Tibial nerve (tissue), 4 donors: ENCODE measurements around the gene MAP3K4. TPM values are rescaled to one million over a fixed set of nuclear protein-coding genes. Genes with fewer than 3 reads are reported as not detected.

ENCODE experiments used
- DNase-seq, 2 donors: peaks; one replicate each; pipeline ENCODE4 v3.0.0-alpha.2; 2019; ENCODE audit warnings: low spot score in 2 of 2
- H3K27ac ChIP-seq, 4 donors: fragments of 200-600 bp; sonication (generic) in 3 of 4; one replicate each; pipeline ENCODE4 v1.5.1; 2017 to 2019; ENCODE audit warnings: mild to moderate bottlenecking in 1 of 4
- H3K27me3 ChIP-seq, 2 donors: fragments of 200-600 bp; sonication (generic) in 1 of 2; one replicate each; pipeline versions ENCODE4 v1.5.1 to v1.6.0; 2017 to 2019
- H3K36me3 ChIP-seq, 3 donors: fragments of 200-600 bp; sonication (generic); one replicate each; pipeline ENCODE4 v1.5.1; 2018 to 2019
- H3K4me1 ChIP-seq, 4 donors: fragments of 200-600 bp; sonication (generic) in 3 of 4; one replicate each; pipeline ENCODE4 v1.5.1; 2017 to 2019
- H3K4me3 ChIP-seq, 4 donors: fragments of 200-600 bp; sonication (generic) in 3 of 4; one replicate each; pipeline ENCODE4 v1.5.1; 2017 to 2019; ENCODE audit warnings: mild to moderate bottlenecking in 1 of 4, moderate library complexity in 1 of 4
- H3K9me3 ChIP-seq, 4 donors: fragments of 200-600 bp; sonication (generic) in 3 of 4; one replicate each; pipeline ENCODE4 v1.5.1; 2017 to 2019
- EP300 ChIP-seq, 2 donors: sonication (generic); formaldehyde crosslinking; IDR thresholded peaks; one replicate each; pipeline ENCODE4 v1.6.1; 2017; ENCODE audit warnings: antibody characterized with exemption in 2 of 2, mild to moderate bottlenecking in 1 of 2
- POLR2A ChIP-seq, 2 donors: fragments of 450-650 bp; IDR thresholded peaks; one replicate each; pipeline ENCODE4 v1.6.1; 2017; ENCODE audit warnings: antibody characterized with exemption in 2 of 2, mild to moderate bottlenecking in 2 of 2, moderate library complexity in 2 of 2
- WGBS, 2 donors: methylation state at CpG; one replicate each; pipeline ENCODE4 v1.1.5; 2018; 5-methylcytosine and 5-hydroxymethylcytosine counted together
- total RNA-seq, 4 donors: library from RNA; depleted of rRNA; stranded (reverse); fragments of >200 nt; gene quantifications; one replicate each; pipeline ENCODE4 v1.1.0, GENCODE V29; 2016
- TF ChIP-seq, protein P1 (sequence below), 5 experiments: fragments of 200-600 bp in 3 of 5; fragments of 450-650 bp in 2 of 5; sonication (generic) in 3 of 5; IDR thresholded peaks; one replicate each; pipeline ENCODE4 v1.5.1; 2016 to 2019; ENCODE audit warnings: antibody characterized with exemption in 5 of 5, mild to moderate bottlenecking in 3 of 5, moderate library complexity in 2 of 5

Gene MAP3K4
- total RNA-seq, 4 donors from 2014 or later, result 42.9 to 63.0 (median 56.0) TPM

DNA sequence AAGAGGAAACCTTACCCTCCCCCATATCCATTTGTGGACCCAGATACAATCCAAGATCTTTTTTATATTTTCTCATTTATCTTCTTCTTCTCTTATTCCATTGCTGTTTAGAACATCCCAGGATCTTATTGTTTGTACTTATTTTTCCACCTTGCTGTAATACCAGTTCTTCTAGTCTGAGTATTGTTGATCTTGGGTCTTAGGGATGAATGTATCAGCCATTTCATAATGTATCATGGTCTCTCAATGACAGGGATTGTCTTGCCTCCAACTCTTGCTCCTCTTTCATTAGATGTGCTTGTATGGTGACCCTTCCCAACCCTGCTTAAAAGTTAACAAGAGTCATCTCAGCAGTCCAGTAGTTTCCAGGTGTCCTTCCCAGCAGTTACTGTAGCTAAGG, 63.3 kb downstream of the MAP3K4 start:
- H3K27ac ChIP-seq, result no peak overlapping the region
- H3K4me1 ChIP-seq, result no peaks in the 10 kb centered on the region
- no peaks in the 10 kb centered on the region for H3K27me3 ChIP-seq
- no peak overlapping the region for H3K4me3 ChIP-seq
- TF ChIP-seq, protein P1, sequence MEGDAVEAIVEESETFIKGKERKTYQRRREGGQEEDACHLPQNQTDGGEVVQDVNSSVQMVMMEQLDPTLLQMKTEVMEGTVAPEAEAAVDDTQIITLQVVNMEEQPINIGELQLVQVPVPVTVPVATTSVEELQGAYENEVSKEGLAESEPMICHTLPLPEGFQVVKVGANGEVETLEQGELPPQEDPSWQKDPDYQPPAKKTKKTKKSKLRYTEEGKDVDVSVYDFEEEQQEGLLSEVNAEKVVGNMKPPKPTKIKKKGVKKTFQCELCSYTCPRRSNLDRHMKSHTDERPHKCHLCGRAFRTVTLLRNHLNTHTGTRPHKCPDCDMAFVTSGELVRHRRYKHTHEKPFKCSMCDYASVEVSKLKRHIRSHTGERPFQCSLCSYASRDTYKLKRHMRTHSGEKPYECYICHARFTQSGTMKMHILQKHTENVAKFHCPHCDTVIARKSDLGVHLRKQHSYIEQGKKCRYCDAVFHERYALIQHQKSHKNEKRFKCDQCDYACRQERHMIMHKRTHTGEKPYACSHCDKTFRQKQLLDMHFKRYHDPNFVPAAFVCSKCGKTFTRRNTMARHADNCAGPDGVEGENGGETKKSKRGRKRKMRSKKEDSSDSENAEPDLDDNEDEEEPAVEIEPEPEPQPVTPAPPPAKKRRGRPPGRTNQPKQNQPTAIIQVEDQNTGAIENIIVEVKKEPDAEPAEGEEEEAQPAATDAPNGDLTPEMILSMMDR (IDR thresholded peaks at IDR 0.05), result no peak
- no peak for TF ChIP-seq POLR2A (IDR thresholded peaks at IDR 0.05)
- no peak for TF ChIP-seq EP300 (IDR thresholded peaks at IDR 0.05)
- H3K36me3 ChIP-seq, result peaks cover 0 to 38% (median 0%) of the 10 kb centered on the region in 3 donors
- no peak for DNase-seq
- H3K9me3 ChIP-seq, result no peaks in the 10 kb centered on the region

DNA sequence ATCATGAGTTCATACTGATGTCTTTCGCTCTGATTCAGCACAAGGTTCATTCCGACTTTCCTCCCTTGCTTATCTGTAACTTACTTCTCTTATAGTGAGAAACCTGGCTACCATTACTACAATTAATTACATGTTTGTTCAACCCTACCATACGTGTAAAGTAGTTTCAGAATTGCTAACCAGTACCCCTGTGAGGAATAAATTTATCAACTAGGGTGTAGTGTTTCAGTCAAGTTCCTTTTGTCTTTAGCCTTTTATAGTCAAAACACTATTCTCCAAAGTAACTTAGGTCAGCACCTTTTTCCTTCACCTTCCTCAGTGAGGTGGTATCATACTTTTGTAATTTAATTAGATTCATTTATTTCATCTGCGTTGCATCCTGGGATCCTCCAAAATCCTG, 64.9 kb downstream of the MAP3K4 start:
- Histone ChIP-seq H3K4me1 (no peaks in the 10 kb centered on the region), H3K36me3 (peaks cover 0 to 33% (median 0%) of the 10 kb centered on the region in 3 donors), H3K27ac (no peak overlapping the region), H3K9me3 (peaks cover 0 to under 1% (median 0%) of the 10 kb centered on the region in 4 donors), H3K27me3 (no peaks in the 10 kb centered on the region), H3K4me3 (no peak overlapping the region)
- DNase-seq, result no peak
- TF ChIP-seq EP300 (IDR thresholded peaks at IDR 0.05), result no peak
- WGBS, 2 donors, result 91 to 92% methylated on average over 4 of the region's 4 CpGs

DNA sequence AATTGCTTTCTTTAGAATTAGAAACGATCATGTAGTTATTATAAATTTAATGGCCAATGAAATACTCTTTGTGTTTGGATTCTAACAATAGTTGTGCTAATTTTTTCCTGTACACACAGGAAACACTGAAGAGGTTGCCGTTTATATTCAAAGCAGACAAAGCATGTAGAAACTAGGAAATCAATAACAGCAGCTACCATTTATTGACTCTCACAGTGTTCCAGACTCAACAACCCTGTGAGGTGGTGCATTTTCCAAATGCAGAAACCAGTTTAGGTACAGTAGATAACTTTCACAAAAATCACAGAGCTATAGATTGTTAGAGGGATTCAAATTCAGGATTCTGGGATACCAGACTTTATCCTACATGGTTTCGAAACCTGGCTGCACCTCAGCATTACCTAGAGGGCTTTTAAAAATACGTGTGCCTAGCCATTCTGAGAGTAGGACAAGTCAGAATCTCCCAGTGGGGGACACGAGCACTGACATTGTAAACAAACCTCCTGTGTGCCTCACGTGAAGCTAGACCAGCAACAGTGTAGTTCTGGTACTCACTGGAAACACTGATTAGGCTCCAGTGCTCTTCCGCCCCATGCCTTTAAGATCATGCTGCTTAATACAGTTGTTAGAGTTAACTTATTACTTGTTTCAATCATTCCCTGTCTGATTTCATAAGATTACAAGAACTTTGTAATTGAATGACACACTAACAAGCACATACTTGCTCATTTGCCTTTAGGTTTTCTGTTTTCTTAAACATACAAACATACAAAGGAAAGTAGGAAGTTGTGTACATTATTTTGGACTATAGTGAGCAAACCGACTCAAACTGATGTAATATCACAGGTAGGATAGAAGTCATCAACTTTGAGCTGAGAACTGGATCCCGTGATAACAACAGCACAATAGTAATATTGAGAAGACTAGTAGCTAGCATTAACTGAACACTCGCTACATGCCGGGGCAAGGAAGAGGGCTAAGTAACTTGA, 65.8 kb downstream of the MAP3K4 start:
- Histone ChIP-seq H3K4me3 (no peak overlapping the region), H3K4me1 (no peaks in the 10 kb centered on the region), H3K27ac (no peak overlapping the region), H3K36me3 (peaks cover 0 to 27% (median 0%) of the 10 kb centered on the region in 3 donors), H3K9me3 (peaks cover 0 to 3% (median 0%) of the 10 kb centered on the region in 4 donors), H3K27me3 (no peaks in the 10 kb centered on the region)
- WGBS, 2 donors, result 65 to 71% methylated on average over 11 of the region's 11 CpGs
- no peak for DNase-seq
- TF ChIP-seq, protein P1 (IDR thresholded peaks at IDR 0.05), result no peak
- no peak for TF ChIP-seq POLR2A (IDR thresholded peaks at IDR 0.05)
- no peak for TF ChIP-seq EP300 (IDR thresholded peaks at IDR 0.05)

DNA sequence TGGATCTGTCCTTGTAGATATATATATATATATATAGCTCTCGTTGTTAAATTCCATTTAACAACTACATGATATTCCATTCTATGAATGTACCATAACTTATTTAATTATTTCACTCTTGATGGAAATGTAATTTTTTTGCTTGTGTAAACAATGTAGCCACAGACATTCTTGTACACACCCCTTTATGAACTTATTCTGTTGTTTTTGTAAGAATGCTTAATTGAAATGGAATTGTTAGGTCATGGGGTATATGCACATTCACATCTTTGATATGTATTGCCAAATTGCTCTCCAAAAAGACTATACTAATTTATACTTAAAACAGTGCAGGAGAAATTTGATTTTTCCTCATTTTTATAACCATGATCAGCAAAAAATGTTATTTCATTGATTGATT, 67.2 kb downstream of the MAP3K4 start:
- WGBS, 2 donors, result 67 to 68% methylated on average over 1 of the region's 1 CpG
- peaks cover 0 to 17% (median 0%) of the 10 kb centered on the region in 3 donors for H3K36me3 ChIP-seq
- H3K9me3 ChIP-seq, result peaks cover 0 to 3% (median 0%) of the 10 kb centered on the region in 4 donors
- H3K4me3 ChIP-seq, result no peak overlapping the region
- no peaks in the 10 kb centered on the region for H3K27me3 ChIP-seq
- no peak overlapping the region for H3K27ac ChIP-seq
- TF ChIP-seq EP300 (IDR thresholded peaks at IDR 0.05), result no peak
- TF ChIP-seq, protein P1 (IDR thresholded peaks at IDR 0.05), result no peak
- no peak for TF ChIP-seq POLR2A (IDR thresholded peaks at IDR 0.05)
- H3K4me1 ChIP-seq, result no peaks in the 10 kb centered on the region
- no peak for DNase-seq

DNA sequence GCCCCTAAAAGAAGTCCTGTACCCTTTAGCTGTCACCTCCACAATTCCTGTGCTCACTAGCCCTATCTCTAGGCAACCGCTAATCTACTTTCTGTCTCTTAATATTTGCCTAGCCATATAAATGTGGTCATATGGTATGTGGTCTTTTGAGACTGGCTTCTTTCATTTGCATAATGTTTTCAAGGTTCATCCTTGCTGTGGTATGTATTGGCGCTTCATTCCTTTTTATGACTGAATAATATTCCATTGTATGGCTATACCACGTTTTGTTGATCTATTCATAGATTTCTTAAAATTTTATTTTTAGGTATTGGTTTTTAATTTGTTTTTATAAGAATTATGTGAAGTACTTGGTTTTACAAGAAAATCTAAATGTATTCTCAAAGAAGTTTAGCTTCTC, 70.0 kb downstream of the MAP3K4 start:
- Histone ChIP-seq H3K4me1 (no peaks in the 10 kb centered on the region), H3K9me3 (peaks cover 0 to 3% (median 0%) of the 10 kb centered on the region in 4 donors), H3K27me3 (no peaks in the 10 kb centered on the region), H3K27ac (no peak overlapping the region), H3K36me3 (peaks cover 0 to 8% (median 0%) of the 10 kb centered on the region in 3 donors), H3K4me3 (no peak overlapping the region)
- 96 to 97% methylated on average over 3 of the region's 3 CpGs for WGBS, 2 donors
- TF ChIP-seq, protein P1 (IDR thresholded peaks at IDR 0.05), result no peak
- TF ChIP-seq POLR2A (IDR thresholded peaks at IDR 0.05) (no peak), EP300 (IDR thresholded peaks at IDR 0.05) (no peak)
- DNase-seq, result no peak
